NCI-H345 (cell line): ENCODE results near the gene GABRA5.

Source experiments
- DNase-seq: peaks from one replicate; lab custom pipeline; 2025; lab: John Stamatoyannopoulos, UW

GABRA5 gene

DNA sequence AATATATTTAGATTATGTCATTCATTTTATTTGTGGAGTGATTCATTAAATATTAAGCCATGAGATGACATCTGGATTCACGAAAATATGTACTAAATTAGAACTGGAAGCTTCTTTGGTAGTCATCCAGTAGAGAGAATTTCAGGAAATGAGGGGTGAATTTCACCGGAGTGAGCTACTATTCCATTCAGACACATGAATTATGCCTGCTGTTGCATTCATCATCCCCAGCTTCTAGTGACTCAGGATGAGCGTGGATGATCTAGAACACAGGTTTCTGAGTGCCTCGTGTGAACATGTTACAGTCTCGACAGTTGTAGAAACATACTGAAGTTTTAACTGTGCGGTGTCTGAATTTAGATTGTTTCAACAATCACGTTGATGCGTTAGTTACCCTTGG is 61.2 kb downstream of the GABRA5 start:
- DNase-seq, result no peak

DNA sequence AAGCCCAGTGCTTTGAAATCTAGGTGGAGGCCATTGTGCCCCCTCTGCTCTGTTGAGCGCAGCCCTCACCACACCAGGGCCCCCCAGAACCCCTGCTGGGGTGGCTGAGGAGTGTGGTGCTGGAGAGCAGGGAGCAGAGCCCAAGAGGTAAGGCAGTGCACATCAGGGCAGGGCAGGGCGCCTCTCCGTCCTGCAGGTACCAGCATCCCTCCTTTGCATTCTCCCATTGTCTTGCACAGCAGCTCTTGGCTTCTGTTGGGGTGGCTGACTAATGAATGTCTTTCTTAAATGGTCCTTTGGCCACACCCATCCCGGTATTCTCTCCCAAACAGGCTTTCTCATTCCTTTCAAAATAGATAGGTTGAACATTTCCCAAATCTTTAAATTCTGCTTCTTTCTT is 62.7 kb downstream of the GABRA5 start:
- no peak for DNase-seq

- DNase-seq, result no peak
Observed at GRCh38 chr15:26934848-26935247, 68.0 kb downstream of the GABRA5 start.

DNA sequence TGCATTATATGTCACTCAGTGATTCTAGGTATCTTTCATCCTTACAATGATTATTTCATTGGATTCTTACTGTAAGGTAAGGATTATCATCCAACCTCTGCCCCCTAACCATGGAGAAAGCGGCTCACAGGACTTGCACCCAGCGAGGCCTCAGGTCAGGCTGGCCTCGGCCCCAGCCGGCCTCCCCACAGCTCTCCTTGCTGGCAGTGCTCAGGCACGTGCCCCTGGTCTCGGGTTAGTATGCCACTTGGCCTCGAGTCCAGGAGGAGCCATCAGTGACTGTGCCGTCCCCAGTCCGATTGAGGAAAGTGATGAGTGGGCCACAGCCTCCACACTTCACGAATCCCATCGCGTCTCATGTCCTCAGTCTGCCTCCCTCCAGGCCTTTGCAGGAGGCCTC is 68.5 kb downstream of the GABRA5 start:
- DNase-seq, result no peak

- no peak for DNase-seq
Observed at GRCh38 chr15:26936502-26936901, 69.6 kb downstream of the GABRA5 start.

GRCh38 chr15:26937134-26937533 is 70.3 kb downstream of the GABRA5 start:
- DNase-seq, result no peak

DNA sequence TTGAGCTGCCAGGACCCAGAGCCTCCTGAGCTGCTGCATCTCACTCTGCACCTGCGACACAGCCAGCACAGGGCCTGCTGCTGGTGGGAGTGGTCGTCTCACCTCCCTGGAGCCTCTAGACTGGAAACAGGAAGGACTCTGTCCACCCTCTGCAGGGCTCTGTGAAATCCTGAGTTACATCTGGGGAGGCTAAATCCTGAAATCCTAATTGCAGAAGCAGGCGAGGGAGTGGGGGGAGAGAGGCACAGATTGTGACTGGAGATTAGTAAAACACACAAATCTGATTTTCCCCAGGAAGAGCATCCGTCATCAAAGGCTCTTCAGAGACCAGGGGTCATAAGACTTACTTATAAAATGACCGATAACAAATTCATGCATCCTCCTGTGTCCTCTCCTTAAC is 72.5 kb downstream of the GABRA5 start:
- no peak for DNase-seq

DNA sequence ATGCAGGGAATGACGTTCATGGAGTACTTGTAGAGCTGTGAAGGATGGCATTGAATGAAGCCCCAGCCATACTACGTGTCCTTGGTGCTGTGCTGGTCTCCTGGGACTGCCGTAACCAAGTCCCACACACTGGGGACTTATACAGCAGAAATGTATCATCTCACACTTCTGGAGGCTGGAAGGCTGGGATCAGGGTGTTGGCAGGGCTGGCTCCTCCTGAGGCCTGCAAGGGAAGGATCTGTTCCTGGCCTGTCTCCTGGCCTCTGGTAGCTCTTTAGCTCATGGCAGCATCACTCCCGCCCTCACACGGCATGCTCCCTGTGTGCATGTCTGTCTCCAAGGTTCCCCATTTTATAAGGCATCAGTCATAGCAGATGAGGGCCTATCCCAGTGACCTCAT is 74.6 kb downstream of the GABRA5 start:
- no peak for DNase-seq

DNA sequence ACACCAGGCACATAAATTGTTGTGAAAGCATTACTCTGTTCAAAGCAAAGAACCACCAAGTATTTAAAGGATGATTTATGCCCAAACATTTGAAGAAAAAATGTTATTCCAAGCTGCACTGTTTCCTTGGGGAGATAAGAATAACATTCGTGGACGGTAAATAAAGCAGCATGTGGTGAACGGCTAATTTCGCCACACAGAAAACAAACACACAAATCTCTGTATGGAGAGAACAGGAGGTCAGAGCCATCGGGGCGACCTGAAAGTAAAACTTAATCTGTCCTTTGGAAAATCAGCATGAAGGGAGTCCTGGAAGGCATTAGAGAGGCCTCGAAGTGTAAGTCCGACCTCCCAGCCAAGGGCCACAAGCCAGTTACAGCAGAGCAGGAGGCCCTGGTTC is 77.0 kb downstream of the GABRA5 start:
- no peak for DNase-seq

- no peak for DNase-seq
Observed at GRCh38 chr15:26945046-26945445, 78.2 kb downstream of the GABRA5 start.

DNA sequence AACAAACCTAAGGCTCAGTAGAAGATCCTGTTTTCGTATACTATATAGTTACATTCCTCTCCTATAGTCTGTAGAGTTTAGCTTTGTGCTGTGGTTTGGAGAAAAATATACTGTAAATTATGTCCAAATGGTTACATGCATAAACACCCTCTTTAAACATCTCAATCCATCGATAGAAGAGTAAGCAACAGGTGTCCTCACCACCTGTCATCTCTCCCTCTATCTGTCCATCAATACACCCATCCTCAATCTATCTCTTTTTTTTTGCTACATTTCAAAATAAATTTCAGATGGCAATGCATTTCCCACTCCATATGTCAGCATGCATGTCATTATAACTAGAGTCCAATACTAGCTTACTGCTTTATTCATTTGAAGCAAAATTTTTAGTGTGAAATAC is 83.1 kb downstream of the GABRA5 start:
- DNase-seq, result no peak

DNA sequence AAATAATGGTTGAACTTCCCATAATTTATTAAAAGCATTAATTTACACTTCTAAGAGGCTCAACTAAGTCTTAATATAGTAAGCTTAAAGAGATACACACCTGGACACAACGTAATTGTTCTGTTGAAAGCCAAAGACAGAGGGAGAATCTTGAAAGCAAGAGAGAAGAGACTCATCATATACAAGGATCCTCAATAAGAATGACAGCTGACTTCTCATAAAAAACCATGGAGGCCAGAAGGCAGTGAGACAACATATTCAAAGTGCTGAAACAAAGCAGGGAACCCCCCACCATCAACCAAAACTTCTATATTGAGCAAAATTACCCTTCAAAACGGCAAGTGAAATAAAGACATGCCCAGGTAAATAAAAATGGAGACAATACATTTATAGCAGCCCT is 87.5 kb downstream of the GABRA5 start:
- DNase-seq, result no peak

DNA sequence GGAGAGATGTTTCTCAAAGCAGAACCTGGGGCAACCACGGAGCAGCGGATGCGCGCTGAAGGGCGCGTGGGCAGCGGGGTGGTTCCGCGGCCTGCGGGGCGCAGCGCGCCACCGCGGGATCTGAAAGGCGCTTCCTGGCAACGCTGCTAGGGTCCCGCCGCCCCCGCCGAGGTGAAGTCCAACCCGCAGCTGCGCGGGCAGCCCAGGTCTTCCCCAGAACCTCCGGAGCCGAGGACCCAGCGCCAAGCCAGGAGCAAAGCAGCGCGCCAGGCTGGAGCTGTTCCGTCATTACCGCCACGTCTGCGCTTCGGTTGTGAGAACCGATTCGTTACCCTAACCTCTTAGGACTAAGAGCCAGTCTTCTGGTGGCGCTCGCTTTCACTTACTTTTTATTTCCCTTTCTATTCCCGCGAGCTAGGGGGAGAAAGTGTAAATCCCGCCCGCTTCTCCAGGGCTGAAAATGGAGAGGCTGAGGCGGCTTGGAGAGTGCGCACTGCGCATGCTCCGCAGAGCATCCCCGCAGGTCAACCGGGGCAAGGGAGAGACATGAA is 100.9 kb downstream of the GABRA5 start:
- DNase-seq, result peak; percentile 34

GRCh38 chr15:26968806-26969205 is 101.9 kb downstream of the GABRA5 start:
- DNase-seq, result no peak

GRCh38 chr15:26970712-26971210 is 103.9 kb downstream of the GABRA5 start, which contains the start of gene GABRG3:
TSS of gene GABRG3 (plus strand) at chr15:26971181.
- peak; percentile 73 for DNase-seq

DNA sequence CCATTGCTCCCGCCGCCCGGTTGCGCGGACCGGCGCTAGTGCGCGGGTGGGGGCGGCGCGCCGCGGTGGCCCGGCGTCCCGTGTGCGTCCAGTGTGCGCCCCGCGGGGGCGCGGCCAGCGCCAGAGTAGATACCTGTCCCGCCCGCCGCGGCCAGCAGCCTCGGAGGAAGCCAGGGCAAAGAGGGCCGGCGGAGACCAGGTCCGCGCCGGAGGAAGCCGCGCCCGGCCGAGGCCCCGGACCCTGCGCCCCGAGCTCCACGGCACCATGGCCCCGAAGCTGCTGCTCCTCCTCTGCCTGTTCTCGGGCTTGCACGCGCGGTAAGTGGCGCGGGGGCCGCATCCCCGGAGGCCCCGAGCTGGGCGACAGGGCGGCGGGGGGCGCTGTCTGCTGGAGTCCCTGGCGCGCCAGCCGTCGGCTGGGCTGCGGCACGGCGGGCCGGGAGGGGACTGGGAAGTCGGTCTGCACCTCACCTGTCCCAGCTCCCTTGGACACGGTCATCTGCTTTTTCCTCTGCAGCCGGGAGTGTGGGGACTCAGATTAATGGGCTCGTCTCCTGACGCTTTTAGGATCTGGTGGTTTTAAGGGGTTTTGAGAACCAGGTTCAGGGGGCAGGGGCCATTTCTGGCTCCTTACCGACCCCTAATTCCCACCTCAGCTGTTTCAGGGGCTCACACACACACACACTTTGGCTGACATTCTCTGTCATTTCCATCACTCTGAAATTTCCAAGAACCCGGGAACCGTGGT is 104.6 kb downstream of the GABRA5 start:
- peak; percentile 47 for DNase-seq

DNA sequence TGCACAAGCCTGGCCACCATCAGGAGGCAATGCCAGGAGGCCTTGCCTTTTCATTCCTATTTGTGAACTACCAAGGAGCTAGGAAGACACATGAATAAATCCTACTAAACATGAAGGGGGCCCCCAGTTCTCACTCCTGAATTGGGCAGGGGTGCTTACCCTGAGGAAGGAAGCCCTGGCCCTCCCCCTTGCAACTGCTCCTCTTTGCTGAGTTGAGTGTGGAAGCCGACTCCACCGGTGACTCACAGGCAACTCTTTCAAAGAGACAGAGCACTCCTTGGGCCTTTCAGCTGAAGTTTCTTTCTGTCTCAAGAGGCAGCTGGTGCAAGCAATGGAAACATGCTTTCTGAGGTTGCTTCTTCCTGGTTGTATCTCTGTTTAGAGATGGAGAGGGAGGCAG is 105.8 kb downstream of the GABRA5 start:
- DNase-seq, result peak; percentile 21

DNA sequence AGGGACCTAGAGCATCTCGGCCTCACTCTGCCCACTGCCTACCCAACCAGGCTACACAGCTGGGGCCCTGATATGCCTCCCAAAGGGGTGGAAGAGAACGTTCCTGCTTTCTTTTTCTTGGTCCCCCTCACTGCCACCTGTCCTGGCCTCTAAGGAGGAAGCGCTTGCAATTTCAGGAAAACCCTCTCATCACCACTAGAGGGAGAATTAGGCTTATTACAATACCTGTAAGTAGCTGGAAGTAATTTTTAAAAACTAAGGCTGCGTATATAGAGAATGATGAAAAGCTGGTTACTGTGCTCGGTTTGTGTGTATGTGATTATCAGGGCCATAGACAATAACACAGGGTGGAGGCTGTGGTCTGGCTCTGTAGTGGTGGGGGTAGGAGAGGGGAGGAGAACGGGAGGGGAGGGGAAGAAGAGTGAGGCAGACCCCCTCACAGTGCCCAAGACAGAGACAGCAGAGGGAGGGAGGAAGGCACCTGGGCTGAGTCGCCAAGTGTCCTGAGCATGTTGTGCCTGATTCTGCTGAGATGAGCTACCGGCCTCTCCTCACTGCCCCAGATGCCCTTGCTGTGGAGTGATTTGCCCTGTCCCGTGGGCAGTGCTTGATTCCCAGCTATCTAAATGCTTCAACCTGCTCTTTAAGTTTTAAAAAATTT is 107.4 kb downstream of the GABRA5 start:
- peak; percentile 49 for DNase-seq

GRCh38 chr15:26981492-26981891 is 114.6 kb downstream of the GABRA5 start:
- no peak for DNase-seq

GRCh38 chr15:26983822-26984221 is 117.0 kb downstream of the GABRA5 start:
- DNase-seq, result no peak

GRCh38 chr15:26985050-26985449 is 118.2 kb downstream of the GABRA5 start:
- DNase-seq, result no peak

GRCh38 chr15:26996250-26996649 is 129.4 kb downstream of the GABRA5 start:
- DNase-seq, result no peak
